DMS 273 (cell line): ENCODE results near the gene GMNC.
"Not testable (repeated sequence)": the region's sequence is repeated elsewhere in the genome, so short reads cannot be mapped to it uniquely, and the experiment has no call there.

Source experiments
- DNase-seq: peaks from one replicate; lab custom pipeline; 2025; ENCODE audit not compliant: unreplicated experiment; lab: John Stamatoyannopoulos, UW

Gene GMNC

GRCh38 chr3:190862209-190863118, at the start of gene GMNC:
TSS of gene GMNC (minus strand) at chr3:190862694. CDS start at chr3:190862615, 79 bp downstream.
- peak; percentile 68 for DNase-seq

- DNase-seq: peak; percentile 12
Observed at GRCh38 chr3:190911382-190911781, 48.9 kb upstream of the GMNC start.

GRCh38 chr3:190909908-190910307, 47.4 kb upstream of the GMNC start:
- DNase-seq: no peak

GRCh38 chr3:190903156-190903555, 40.7 kb upstream of the GMNC start:
- no peak for DNase-seq

- DNase-seq: no peak
Observed at GRCh38 chr3:190902292-190902691, 39.8 kb upstream of the GMNC start.

- peak; percentile 48 for DNase-seq
Observed at GRCh38 chr3:190892395-190892902, 30.0 kb upstream of the GMNC start.

- no peak for DNase-seq
Observed at GRCh38 chr3:190886945-190887344, 24.5 kb upstream of the GMNC start.

GRCh38 chr3:190883973-190884832, 21.7 kb upstream of the GMNC start:
- DNase-seq: peak; percentile 89

- no peak for DNase-seq
Observed at GRCh38 chr3:190883141-190883540, 20.6 kb upstream of the GMNC start.

- DNase-seq: peak; percentile 51
Observed at GRCh38 chr3:190877925-190878324, 15.4 kb upstream of the GMNC start.

GRCh38 chr3:190876433-190876832, 13.9 kb upstream of the GMNC start:
- not testable (repeated sequence) for DNase-seq

GRCh38 chr3:190875061-190875460, 12.6 kb upstream of the GMNC start:
- DNase-seq: peak; percentile 87

GRCh38 chr3:190870127-190870526, 7.6 kb upstream of the GMNC start:
- no peak for DNase-seq

GRCh38 chr3:190867071-190867470, 4.6 kb upstream of the GMNC start:
- no peak for DNase-seq

- DNase-seq: peak; percentile 39
Observed at GRCh38 chr3:190865828-190866227, 3.3 kb upstream of the GMNC start.

GRCh38 chr3:190865419-190865818, 2.9 kb upstream of the GMNC start:
- DNase-seq: no peak

- no peak for DNase-seq
Observed at GRCh38 chr3:190864002-190864401, 1.5 kb upstream of the GMNC start.

- no peak for DNase-seq
Observed at GRCh38 chr3:190863119-190863465, 598 bp upstream of the GMNC start.

- DNase-seq: no peak
Observed at GRCh38 chr3:190860521-190860920, 2.0 kb downstream of the GMNC start.

- no peak for DNase-seq
Observed at GRCh38 chr3:190855151-190855550, 7.3 kb downstream of the GMNC start.

GRCh38 chr3:190854062-190854461, 8.4 kb downstream of the GMNC start:
- no peak for DNase-seq

- no peak for DNase-seq
Observed at GRCh38 chr3:190853464-190853863, 9.0 kb downstream of the GMNC start.
